SJSA1 (cell line): ENCODE measurements around the gene LRRC39. TPM values are rescaled to one million over a fixed set of nuclear protein-coding genes. Genes with fewer than 3 reads are reported as not detected.
A peak's percentile ranks its signal among the peaks of the same experiment; 100 is the strongest.

Experiments used
- DNase-seq, 2 experiments: peaks; one replicate each; pipeline ENCODE4 v3.0.0-alpha.2; 2015 to 2020; ENCODE audit warnings: low spot score in 2 of 2, low read depth in 1 of 2
- H3K27ac ChIP-seq: fragments of 250-450 bp; sonication (Bioruptor Pico); 2 replicates; pipeline ENCODE4 v1.5.1; 2020; ENCODE audit warnings: mild to moderate bottlenecking, moderate library complexity
- H3K27me3 ChIP-seq: fragments of 250-450 bp; sonication (Bioruptor Pico); replicated peaks from 2 replicates; pipeline ENCODE4 v1.5.1; 2020; ENCODE audit warnings: mild to moderate bottlenecking, moderate library complexity
- H3K36me3 ChIP-seq: fragments of 250-450 bp; sonication (Bioruptor Pico); 2 replicates; pipeline ENCODE4 v1.5.1; 2020; ENCODE audit warnings: mild to moderate bottlenecking
- H3K4me1 ChIP-seq: fragments of 250-450 bp; sonication (Bioruptor Pico); replicated peaks from 2 replicates; pipeline ENCODE4 v1.6.1; 2021; ENCODE audit warnings: mild to moderate bottlenecking
- H3K4me3 ChIP-seq: fragments of 250-450 bp; sonication (Bioruptor Pico); 2 replicates; pipeline ENCODE4 v1.5.1; 2020; ENCODE audit warnings: mild to moderate bottlenecking
- H3K9me3 ChIP-seq: fragments of 250-450 bp; sonication (Bioruptor Pico); replicated peaks from 2 replicates; pipeline ENCODE4 v1.5.1; 2020; ENCODE audit warnings: mild to moderate bottlenecking
- total RNA-seq: library from RNA; depleted of rRNA; stranded (reverse); fragments of >200 nt; shearing (Covaris generic); gene quantifications from 2 replicates; pipeline ENCODE4 v1.2.3, GENCODE V29; 2014

Gene LRRC39
- total RNA-seq, 1 experiment from 2014 or later: not detected

GRCh38 chr1:100134872-100135271, 43.2 kb downstream of the LRRC39 start:
- Histone ChIP-seq H3K36me3 (peaks cover 27% of the 10 kb centered on the region), H3K9me3 (no peaks in the 10 kb centered on the region), H3K27me3 (no peaks in the 10 kb centered on the region), H3K4me1 (peaks cover 23% of the 10 kb centered on the region), H3K27ac (no peak overlapping the region), H3K4me3 (no peak overlapping the region)
- DNase-seq: no peak

GRCh38 chr1:100132566-100133477, 45.2 kb downstream of the LRRC39 start, which contains the start of the genes SASS6 and TRMT13:
Gene SASS6, minus strand, starts transcription at chr1:100132930. Its CDS starts 116 bp downstream, at chr1:100132814.
Gene TRMT13, plus strand, starts transcription at chr1:100133163. Its CDS starts 6 bp downstream, at chr1:100133169.
- H3K4me1 ChIP-seq: peaks cover 23% of the 10 kb centered on the region

GRCh38 chr1:100131623-100132022, 46.4 kb downstream of the LRRC39 start:
- Histone ChIP-seq H3K27ac (no peak overlapping the region), H3K4me3 (peak overlapping the region; percentile 58), H3K4me1 (peaks cover 23% of the 10 kb centered on the region), H3K27me3 (no peaks in the 10 kb centered on the region), H3K9me3 (no peaks in the 10 kb centered on the region), H3K36me3 (no peaks in the 10 kb centered on the region)
- no peak for DNase-seq

More at GRCh38 chr1:100132566-100133477, 45.2 kb downstream of the LRRC39 start, which contains the start of the genes SASS6 and TRMT13:
- Histone ChIP-seq H3K27ac (peak within 1 kb of the TSS; percentile 50), H3K36me3 (peaks cover 9% of the 10 kb centered on the region), H3K9me3 (no peaks in the 10 kb centered on the region), H3K27me3 (no peaks in the 10 kb centered on the region), H3K4me3 (peak within 1 kb of the TSS; percentile 58)
- DNase-seq: peak; percentile 95 to 98

DNA sequence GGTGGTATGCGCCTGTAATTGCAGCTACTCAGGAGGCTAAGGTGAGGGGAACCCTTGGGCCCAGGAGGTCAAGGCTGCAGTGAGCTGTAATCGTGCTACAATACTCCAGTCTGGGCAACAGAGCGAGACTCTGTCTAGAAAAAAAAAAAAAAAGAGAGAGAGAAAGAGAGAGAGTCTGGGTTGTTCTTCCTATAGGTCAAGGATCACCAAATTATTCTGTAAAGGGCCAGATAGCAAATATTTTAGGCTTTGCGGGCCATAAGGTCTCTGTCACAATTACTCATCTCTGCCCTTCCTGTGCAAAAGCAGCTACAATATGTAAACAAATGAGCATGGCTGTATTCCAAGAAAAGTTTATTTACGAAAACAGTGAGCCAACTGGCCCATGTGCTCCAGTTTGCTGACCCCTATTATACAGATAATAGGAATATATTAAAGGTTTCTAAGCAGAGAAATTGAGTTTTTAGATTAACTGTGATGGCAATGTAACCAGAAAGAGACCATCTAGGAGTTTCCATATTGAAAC, 47.4 kb downstream of the LRRC39 start:
- H3K36me3 ChIP-seq: peaks cover 5% of the 10 kb centered on the region; the same call in 1 of the 2 replicates
- no peaks in the 10 kb centered on the region for H3K9me3 ChIP-seq
- DNase-seq: peak in 1 of 2 experiments; percentile 58
- no peaks in the 10 kb centered on the region for H3K27me3 ChIP-seq
- H3K4me3 ChIP-seq: no peak overlapping the region
- H3K4me1 ChIP-seq: peaks cover 23% of the 10 kb centered on the region
- no peak overlapping the region for H3K27ac ChIP-seq

DNA sequence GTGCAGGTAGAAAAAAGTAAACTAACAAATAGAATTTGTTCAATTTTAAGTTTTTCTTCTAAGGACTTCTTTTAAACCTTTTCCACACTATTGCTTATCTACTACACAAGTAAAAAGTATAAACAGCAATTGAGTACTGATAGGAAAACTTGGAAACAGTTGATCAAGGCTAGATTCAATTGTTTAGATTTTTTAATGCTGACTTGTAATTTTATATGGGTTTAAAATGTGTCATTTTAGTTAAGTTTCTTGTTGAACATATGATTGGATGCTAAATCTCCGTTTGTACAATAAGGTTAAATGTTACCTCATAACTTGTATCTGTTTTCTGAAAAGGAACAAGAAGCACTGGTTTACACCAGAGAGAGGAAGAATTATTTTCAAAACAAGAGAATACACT, 50.8 kb downstream of the LRRC39 start:
- Histone ChIP-seq H3K4me1 (peaks cover 17% of the 10 kb centered on the region), H3K27me3 (no peaks in the 10 kb centered on the region), H3K4me3 (no peak overlapping the region), H3K27ac (no peak overlapping the region), H3K36me3 (peaks cover 8% of the 10 kb centered on the region; the same call in 1 of the 2 replicates), H3K9me3 (no peaks in the 10 kb centered on the region)
- no peak for DNase-seq

DNA sequence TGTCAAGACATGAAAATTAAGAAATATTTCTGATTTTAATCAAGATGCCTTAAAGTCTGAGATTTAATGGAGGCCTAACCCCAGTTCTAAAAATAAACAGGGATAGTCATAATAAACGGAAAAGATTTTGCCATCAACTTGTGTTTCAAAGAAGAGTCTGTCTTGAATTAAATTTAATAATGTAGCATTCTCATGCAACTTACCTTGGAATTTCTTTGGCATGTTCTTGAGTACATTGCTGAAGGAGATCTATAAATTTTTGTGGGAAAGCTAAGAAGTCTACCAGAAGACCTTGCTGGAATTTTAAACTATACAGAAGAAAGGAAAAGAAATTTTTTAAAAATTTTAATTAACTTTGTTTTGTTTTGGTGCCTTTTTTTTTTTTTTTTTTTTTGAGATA, 55.9 kb downstream of the LRRC39 start:
- no peak for DNase-seq
- Histone ChIP-seq H3K4me1 (no peaks in the 10 kb centered on the region), H3K36me3 (peaks cover 22% of the 10 kb centered on the region), H3K27me3 (no peaks in the 10 kb centered on the region), H3K27ac (no peak overlapping the region), H3K9me3 (no peaks in the 10 kb centered on the region), H3K4me3 (no peak overlapping the region)

DNA sequence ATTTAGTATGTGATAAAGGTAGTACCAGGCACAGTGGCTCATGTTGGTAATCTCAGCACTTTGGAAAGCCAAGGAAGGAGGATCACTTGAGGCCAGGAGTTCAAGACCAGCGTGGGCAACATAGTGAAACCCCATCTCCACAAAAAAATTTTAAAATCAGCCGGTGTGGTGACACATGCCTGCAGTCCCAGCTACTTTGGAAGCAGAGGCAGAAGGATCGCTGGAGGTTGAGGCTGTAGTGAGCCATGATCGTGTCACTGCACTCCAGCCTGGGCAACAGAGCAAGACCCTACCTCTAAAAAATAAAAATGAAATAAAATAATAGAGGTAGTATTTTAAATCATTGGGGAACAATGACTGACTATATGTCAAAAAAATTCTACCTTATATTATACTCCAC, 62.5 kb downstream of the LRRC39 start:
- Histone ChIP-seq H3K27ac (no peak overlapping the region), H3K4me1 (no peaks in the 10 kb centered on the region), H3K9me3 (no peaks in the 10 kb centered on the region), H3K27me3 (no peaks in the 10 kb centered on the region), H3K4me3 (no peak overlapping the region), H3K36me3 (peaks cover 16% of the 10 kb centered on the region)
- no peak for DNase-seq

DNA sequence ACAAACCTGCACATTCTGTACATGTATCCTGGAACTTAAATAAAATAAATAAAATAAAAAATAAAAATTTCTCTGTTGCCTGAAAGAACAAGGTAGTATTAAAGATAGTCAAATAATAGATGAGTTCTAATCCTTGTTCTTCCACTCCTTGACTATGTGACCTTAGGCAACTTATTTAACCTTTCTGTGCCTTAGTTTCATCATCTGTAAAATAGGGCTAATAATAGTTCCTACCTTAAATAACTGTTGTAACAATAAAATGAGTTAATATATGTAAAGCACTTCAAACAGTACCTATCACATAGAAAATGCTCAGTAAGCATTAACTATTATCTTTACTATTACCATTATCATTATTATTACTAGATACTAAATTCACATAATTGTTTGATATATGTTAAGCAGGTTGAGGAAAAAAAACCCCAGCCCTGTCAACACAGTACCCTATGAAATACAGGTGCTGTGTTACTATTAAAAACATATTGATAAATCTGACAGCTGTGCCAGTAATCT, 68.4 kb downstream of the LRRC39 start:
- Histone ChIP-seq H3K9me3 (no peaks in the 10 kb centered on the region), H3K4me1 (no peaks in the 10 kb centered on the region), H3K4me3 (no peak overlapping the region), H3K27me3 (no peaks in the 10 kb centered on the region), H3K27ac (no peak overlapping the region), H3K36me3 (peaks cover 20% of the 10 kb centered on the region)
- DNase-seq: no peak

DNA sequence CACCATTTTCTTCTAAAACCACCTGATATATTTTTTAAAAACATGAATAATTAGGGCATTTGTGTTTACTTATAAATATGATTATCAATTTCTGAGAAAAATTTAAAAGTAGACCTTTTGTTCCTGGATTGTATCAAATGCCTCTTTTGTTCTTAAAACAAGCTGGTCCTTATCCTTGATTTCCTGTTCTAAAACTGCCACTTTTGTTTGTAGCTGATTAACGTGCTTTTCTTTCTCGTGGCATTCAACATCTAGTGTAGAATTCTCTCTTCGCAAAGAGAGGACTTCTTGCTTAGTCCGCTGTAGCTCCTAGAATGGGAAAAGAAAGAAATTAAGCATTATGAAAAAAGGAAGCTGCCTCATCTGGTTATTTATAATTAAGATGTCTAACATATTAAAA, 70.4 kb downstream of the LRRC39 start:
- no peak overlapping the region for H3K27ac ChIP-seq
- H3K36me3 ChIP-seq: peaks cover 29% of the 10 kb centered on the region
- DNase-seq: no peak
- no peaks in the 10 kb centered on the region for H3K9me3 ChIP-seq
- no peak overlapping the region for H3K4me3 ChIP-seq
- no peaks in the 10 kb centered on the region for H3K27me3 ChIP-seq
- no peaks in the 10 kb centered on the region for H3K4me1 ChIP-seq

DNA sequence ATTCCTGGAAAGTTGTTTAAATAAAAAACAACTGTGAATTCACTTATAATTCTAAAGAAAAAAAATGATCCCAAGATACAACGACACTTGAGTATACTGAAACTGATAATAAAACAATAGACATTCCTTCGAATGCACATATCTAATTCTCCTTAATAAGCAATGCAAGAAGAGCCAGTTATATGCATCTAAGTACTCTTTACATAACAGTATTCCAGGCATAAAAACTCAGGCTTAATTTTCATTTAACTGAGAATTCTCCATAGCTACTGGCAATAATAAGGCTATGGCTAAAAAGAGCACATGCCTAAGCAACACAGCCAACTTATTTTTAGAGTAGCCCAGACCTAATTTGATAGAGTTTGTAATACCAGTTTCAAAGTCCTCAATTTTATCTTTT, 76.5 kb downstream of the LRRC39 start:
- Histone ChIP-seq H3K27ac (no peak overlapping the region), H3K4me1 (peaks cover 10% of the 10 kb centered on the region), H3K9me3 (no peaks in the 10 kb centered on the region), H3K36me3 (peaks cover 40% of the 10 kb centered on the region), H3K27me3 (no peaks in the 10 kb centered on the region), H3K4me3 (no peak overlapping the region)
- no peak for DNase-seq

DNA sequence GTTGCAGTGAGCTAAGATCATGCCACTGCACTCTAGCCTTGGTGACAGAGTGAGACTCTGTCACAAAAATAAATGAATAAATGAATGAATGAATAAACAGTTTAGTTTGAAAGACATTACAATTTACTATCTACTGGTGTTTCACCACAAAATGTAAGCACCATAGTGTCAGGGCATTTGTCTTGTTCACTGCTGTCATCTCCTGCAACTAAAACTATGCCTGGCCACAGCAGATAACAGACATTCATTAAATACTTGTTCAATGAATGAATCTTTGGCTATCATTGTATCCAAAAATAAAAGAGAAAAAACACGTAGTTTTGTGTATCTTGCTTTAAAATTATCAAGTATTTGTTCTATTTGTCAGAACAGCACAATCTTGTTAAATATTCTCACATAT, 77.9 kb downstream of the LRRC39 start:
- H3K27me3 ChIP-seq: no peaks in the 10 kb centered on the region
- DNase-seq: peak in 1 of 2 experiments; percentile 27
- no peaks in the 10 kb centered on the region for H3K9me3 ChIP-seq
- no peak overlapping the region for H3K4me3 ChIP-seq
- H3K27ac ChIP-seq: peak overlapping the region; percentile 57
- peaks cover 10% of the 10 kb centered on the region for H3K4me1 ChIP-seq
- peaks cover 33% of the 10 kb centered on the region for H3K36me3 ChIP-seq
